GM21528 (cell line): ENCODE results near the gene HAP1.

Source experiments
- ATAC-seq: cut with Tn5 transposase; IDR thresholded peaks from one replicate; pipeline ENCODE4 v1.9.1; 2021; ENCODE audit warnings: mild to moderate bottlenecking, moderate library complexity; ENCODE audit not compliant: unreplicated experiment, low FRiP score

HAP1 gene

GRCh38 chr17:41763327-41763726 is 28.9 kb upstream of the HAP1 start:
- ATAC-seq: no peak

GRCh38 chr17:41762841-41763240 is 28.4 kb upstream of the HAP1 start:
- ATAC-seq: no peak

- no peak for ATAC-seq
These were observed 27.9 kb upstream of the HAP1 start for GRCh38 chr17:41762391-41762790.

GRCh38 chr17:41760878-41761277 is 26.4 kb upstream of the HAP1 start:
- ATAC-seq: no peak

GRCh38 chr17:41758601-41759000 is 24.2 kb upstream of the HAP1 start:
- no peak for ATAC-seq

DNA sequence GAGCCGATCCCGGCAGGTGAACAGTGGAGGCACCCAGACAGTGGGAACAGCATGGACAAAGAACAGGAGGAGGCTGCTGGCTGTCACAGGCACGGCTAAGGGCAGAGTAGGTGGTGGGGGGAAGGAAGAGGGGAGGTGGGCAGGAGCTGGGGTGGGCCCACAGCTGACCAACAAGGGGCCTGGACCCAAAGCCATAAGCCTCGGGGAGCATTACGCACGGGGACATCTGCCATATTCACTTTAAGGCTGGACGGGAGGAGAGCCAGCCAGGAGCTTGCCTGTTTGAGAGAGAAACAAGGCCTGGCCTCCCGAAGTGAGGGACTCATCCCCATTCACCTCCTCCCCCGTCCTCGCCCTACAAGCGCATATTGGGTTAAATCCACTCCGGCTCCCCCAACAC is 19.6 kb upstream of the HAP1 start:
- ATAC-seq: no peak

DNA sequence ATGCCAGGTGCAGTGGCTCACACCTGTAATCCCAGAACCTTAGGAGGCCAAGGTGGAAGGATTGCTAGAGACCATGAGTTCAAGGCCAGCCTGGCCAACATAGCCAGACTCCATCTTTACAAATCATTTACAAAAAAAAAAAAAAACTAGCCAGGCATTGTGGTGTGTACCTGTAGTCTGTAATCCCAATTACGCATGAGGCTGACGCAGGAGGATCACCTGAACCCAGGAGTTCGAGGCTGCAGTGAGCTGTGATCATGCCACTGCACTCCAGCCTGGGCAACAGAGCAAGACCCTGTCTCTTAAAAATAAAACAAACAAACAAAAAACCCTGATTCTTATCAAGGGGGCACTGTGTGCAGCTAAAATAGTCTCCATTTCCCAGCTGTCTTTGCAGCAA is 16.8 kb upstream of the HAP1 start:
- no peak for ATAC-seq

DNA sequence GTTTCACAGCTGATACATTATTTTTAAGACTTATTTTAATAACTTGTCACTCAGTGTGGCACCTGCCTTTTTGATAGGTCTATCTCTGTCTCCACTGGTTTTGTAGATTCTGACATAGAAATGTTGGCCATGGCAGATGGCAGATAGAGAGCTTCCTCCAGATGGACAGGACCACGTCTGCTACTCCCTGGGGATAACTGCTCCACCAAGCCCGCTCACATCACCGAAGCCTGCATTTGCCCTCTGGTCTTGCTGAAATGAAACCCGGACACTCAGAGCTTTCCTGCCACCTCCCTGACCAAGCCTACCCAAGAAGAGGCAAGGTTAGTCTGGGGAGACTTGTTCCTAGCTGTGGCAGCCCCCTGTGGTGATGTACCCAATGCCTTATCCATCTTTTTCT is 16.4 kb upstream of the HAP1 start:
- no peak for ATAC-seq

DNA sequence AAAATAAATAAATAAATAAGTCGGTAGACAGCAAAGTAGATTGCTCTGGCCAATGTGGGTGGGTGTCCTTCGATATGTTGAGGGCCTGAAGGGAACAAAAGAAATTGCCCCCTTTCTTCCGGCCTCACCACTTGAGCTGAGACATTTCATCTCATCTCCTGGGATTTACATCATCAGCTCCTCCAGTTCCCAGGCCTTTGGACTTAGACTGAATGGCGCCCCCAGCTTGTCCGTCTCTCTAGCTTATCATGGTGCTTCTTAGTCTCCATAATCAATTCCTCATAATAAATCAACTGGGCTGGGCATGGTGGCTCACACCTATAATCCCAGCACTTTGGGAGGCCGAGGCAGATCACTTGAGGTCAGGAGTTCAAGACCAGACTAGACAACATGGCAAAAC is 13.8 kb upstream of the HAP1 start:
- ATAC-seq: no peak

GRCh38 chr17:41741709-41742108 is 7.3 kb upstream of the HAP1 start:
- no peak for ATAC-seq

DNA sequence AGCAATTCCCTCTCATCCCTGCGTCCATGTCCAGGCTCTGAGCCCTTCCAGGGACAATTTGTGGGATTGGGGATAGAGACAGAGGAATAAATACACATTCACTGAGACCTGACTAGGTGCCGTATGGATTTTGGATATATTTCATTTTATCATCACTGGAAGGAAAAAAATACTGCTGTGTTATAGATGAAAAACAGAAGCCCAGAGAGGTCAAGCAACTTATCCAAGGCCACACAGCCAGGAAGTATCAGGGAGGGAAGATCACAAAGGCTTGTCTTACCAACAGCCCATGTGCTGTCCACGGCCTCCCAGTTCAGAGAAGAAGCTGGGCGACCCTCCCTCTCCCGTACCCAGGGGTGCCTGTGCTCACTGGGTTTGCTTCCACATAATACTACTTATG is 6.1 kb upstream of the HAP1 start:
- no peak for ATAC-seq

- ATAC-seq: no peak
These were observed 5.4 kb upstream of the HAP1 start for GRCh38 chr17:41739661-41740352.

DNA sequence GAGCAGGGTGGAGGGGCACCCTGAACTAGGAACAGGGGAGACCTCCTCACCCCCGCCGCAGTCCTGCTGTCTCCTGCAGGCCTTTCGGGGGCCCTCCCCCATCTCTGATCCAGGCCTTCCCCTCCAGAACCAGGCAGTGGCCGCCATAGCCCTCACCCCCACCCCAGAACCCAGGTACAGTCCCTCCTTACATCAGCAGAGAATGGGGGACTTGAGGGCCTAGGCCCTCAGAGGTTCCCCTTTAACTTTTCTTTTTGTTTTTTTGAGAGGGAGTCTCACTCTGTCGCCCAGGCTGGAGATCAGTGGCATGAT is 4.3 kb upstream of the HAP1 start:
- no peak for ATAC-seq

GRCh38 chr17:41738077-41738800 is 3.8 kb upstream of the HAP1 start:
- peak; percentile 73 for ATAC-seq

- ATAC-seq: no peak
These were observed 3.2 kb upstream of the HAP1 start for GRCh38 chr17:41737680-41738023.

GRCh38 chr17:41736983-41737679 is 2.7 kb upstream of the HAP1 start:
- no peak for ATAC-seq

DNA sequence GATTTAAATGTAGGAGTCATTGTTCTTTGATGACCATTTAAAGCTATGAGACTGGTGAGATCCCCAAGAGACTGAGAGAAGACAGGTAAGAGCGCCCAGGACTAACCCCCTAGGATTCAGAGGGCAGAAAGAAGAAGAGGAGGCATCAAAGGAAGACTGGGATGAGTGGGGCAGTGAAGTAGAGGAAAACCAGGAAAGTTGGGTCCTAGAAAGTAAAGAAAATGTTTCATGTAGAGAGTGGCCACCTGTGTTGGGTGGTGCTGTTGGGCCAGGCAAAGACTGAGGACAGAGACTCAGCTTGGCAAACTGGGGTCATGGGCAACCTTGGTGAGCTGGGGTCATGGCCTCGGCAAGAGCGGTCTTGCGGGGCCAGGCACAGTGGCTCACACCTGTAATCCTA is 1.3 kb upstream of the HAP1 start:
- ATAC-seq: no peak

DNA sequence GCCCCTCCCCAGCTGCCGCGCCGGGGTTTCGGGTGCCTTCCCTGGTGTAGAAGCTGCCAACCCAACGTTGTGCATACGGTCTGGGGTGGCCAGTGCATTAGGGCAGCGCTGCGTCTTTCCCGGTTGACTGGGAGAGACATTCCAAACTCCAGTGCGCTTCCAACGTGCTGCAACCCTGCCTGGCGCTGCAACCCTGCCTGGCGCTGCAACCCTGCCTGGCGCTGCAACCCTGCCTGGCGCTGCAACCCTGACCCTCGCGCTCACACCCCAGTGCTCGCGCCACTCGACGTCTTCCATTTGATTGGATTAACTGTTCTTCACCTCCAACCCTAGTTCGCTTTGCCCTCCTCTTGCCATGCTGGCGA is 488 bp upstream of the HAP1 start:
- ATAC-seq: no peak

DNA sequence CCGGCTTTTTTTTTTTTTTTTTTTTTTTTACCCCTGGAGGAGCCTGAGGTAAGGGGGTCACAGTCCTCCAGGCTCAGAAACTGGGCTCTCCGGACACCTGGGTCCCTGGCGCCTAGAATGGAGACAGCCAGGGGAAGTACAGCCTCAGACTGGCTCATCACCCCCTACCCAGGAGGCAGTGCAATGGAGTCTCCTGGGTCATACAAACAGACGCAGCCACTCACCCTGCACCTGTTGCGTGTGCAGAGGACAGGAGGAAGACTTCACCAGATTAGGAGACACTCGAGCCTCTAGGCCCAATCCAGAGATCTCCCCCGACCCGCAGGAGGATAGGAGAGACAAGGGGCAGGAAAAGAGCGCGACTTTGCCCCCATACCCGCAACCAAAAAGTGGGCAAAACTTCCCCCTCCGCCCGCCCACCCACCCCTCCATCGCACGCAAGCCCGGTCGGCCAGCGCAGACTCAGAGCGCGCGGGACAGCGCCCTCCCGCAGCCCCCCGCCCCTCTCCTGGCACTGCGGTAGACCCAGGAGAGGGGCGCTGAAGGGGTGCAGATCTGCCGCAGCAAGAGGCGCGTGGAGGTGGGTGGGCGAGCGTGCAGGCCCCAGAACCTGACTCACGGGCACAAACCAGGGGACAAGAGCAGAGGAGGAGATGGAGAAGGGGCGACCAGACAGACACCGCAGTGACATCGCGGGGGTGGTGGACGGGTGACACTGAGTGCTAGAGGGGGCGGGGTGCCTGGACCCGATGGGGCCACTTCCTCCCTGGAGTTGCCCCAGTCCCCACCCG is 900 bp downstream of the HAP1 start:
- no peak for ATAC-seq

- no peak for ATAC-seq
These were observed 2.6 kb downstream of the HAP1 start for GRCh38 chr17:41731836-41732235.

- ATAC-seq: no peak
These were observed 4.0 kb downstream of the HAP1 start for GRCh38 chr17:41730479-41730878.
